ENCODE results near the gene TMEM106A. TPM values are rescaled to one million over a fixed set of nuclear protein-coding genes. Genes with fewer than 3 reads are reported as not detected.

Gene TMEM106A
- total RNA-seq, 2 experiments from 2014 or later: 9.4 to 17.1 TPM

GRCh38 chr17:43217614-43218087 is 6.0 kb downstream of the TMEM106A start:
- POLR2A ChIA-PET: interaction anchor here (0.9 kb wide), 1 partner anchor 15 kb away, joined by 6 read pairs; no protein-coding TSS in a partner anchor
- no peak for TF ChIP-seq EZH2phosphoT487 (IDR thresholded peaks at IDR 0.05; ENCODE audit: borderline replicate concordance, low read depth, low read length)
- TF ChIP-seq, protein P1, sequence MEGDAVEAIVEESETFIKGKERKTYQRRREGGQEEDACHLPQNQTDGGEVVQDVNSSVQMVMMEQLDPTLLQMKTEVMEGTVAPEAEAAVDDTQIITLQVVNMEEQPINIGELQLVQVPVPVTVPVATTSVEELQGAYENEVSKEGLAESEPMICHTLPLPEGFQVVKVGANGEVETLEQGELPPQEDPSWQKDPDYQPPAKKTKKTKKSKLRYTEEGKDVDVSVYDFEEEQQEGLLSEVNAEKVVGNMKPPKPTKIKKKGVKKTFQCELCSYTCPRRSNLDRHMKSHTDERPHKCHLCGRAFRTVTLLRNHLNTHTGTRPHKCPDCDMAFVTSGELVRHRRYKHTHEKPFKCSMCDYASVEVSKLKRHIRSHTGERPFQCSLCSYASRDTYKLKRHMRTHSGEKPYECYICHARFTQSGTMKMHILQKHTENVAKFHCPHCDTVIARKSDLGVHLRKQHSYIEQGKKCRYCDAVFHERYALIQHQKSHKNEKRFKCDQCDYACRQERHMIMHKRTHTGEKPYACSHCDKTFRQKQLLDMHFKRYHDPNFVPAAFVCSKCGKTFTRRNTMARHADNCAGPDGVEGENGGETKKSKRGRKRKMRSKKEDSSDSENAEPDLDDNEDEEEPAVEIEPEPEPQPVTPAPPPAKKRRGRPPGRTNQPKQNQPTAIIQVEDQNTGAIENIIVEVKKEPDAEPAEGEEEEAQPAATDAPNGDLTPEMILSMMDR (conservative IDR thresholded peaks at IDR 0.05; ENCODE audit: low read length): no peak
- Histone ChIP-seq H2AFZ (ENCODE audit: low read length) (no peak overlapping the region), H3K79me2 (ENCODE audit: insufficient read depth, low read depth, low read length) (no peaks in the 10 kb centered on the region), H3K27ac (ENCODE audit: low read depth, low read length, poor library complexity, severe bottlenecking) (no peak overlapping the region), H3K9me2 (ENCODE audit: insufficient read depth, low read length) (no peaks in the 10 kb centered on the region), H4K20me1 (ENCODE audit: insufficient read depth, low read length) (no peaks in the 10 kb centered on the region), H3K4me3 (ENCODE audit: low read depth, low read length, poor library complexity, severe bottlenecking) (no peak overlapping the region), H3K36me3 (ENCODE audit: insufficient read depth, low read length) (peaks cover 4% of the 10 kb centered on the region; the same call in 1 of the 2 replicates), H3K4me2 (ENCODE audit: low read length) (no peak overlapping the region), H3K9me3 (ENCODE audit: low read length) (no peaks in the 10 kb centered on the region), H3K4me1 (ENCODE audit: insufficient read depth, low read length, poor library complexity, severe bottlenecking) (peaks cover 13% of the 10 kb centered on the region)
- no TSS peak for BruUV-seq (replicated peaks)
- intact Hi-C loops (cut with micrococcal nuclease; ENCODE audit: unreplicated experiment): no loop called here
- CTCF ChIA-PET (ENCODE audit: unreplicated experiment): no interaction called here
- no peak for DNase-seq (ENCODE audit: low spot score)

- Histone ChIP-seq H3K9me3 (ENCODE audit: low read length) (no peaks in the 10 kb centered on the region), H3K4me3 (ENCODE audit: low read depth, low read length, poor library complexity, severe bottlenecking) (no peak overlapping the region), H3K36me3 (ENCODE audit: insufficient read depth, low read length) (peaks cover 4% of the 10 kb centered on the region; the same call in 1 of the 2 replicates), H2AFZ (ENCODE audit: low read length) (no peak overlapping the region), H3K4me2 (ENCODE audit: low read length) (no peak overlapping the region), H4K20me1 (ENCODE audit: insufficient read depth, low read length) (no peaks in the 10 kb centered on the region), H3K4me1 (ENCODE audit: insufficient read depth, low read length, poor library complexity, severe bottlenecking) (no peaks in the 10 kb centered on the region), H3K9me2 (ENCODE audit: insufficient read depth, low read length) (no peaks in the 10 kb centered on the region), H3K79me2 (ENCODE audit: insufficient read depth, low read depth, low read length) (no peaks in the 10 kb centered on the region), H3K27ac (ENCODE audit: low read depth, low read length, poor library complexity, severe bottlenecking) (no peak overlapping the region)
- TF ChIP-seq, protein P1 (conservative IDR thresholded peaks at IDR 0.05; ENCODE audit: low read length): no peak
- TF ChIP-seq EZH2phosphoT487 (IDR thresholded peaks at IDR 0.05; ENCODE audit: borderline replicate concordance, low read depth, low read length): no peak
- no TSS peak for BruUV-seq (replicated peaks)
- DNase-seq (ENCODE audit: low spot score): no peak
- POLR2A ChIA-PET: interaction anchor here (0.6 kb wide), 1 partner anchor 101 kb away, joined by 4 read pairs; no protein-coding TSS in a partner anchor
- CTCF ChIA-PET (ENCODE audit: unreplicated experiment): no interaction called here
- intact Hi-C loops (cut with micrococcal nuclease; ENCODE audit: unreplicated experiment): no loop called here
Observed at GRCh38 chr17:43219001-43219400, 7.3 kb downstream of the TMEM106A start.

DNA sequence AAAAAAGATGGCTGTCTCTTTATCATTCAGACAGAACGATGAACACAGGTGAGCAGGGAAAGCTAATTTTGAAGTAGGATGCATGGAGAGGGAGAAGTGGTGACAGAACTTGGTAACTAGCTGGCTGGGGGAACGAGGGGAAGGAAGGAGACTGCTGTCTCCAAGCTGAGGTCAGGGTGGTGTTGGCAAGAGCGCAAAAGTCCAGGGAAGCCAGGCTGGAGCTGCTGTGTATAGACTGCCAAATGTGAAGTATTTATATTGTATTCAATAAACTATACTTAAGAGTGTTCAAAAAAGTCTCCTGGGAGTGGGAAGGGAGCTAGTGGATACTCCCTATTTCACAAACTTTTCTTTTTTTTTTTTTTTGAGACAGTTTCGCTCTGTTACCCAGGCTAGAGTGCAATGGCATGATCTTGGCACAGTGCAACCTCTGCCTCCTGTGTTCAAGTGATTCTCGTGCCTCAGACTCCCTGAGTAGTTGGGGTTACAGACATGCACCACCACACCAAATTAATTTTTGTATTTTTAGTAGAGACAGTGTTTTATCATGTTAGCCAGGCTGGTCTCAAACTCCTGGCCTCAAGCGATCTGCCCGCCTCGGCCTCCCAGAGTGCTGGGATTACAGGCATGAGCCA is 8.2 kb downstream of the TMEM106A start:
- Histone ChIP-seq H3K4me1 (ENCODE audit: insufficient read depth, low read length, poor library complexity, severe bottlenecking) (no peaks in the 10 kb centered on the region), H2AFZ (ENCODE audit: low read length) (no peak overlapping the region), H3K9me3 (ENCODE audit: low read length) (no peaks in the 10 kb centered on the region), H3K36me3 (ENCODE audit: insufficient read depth, low read length) (peaks cover 4% of the 10 kb centered on the region; the same call in 1 of the 2 replicates), H3K4me3 (ENCODE audit: low read depth, low read length, poor library complexity, severe bottlenecking) (no peak overlapping the region), H3K9me2 (ENCODE audit: insufficient read depth, low read length) (no peaks in the 10 kb centered on the region), H4K20me1 (ENCODE audit: insufficient read depth, low read length) (no peaks in the 10 kb centered on the region), H3K27ac (ENCODE audit: low read depth, low read length, poor library complexity, severe bottlenecking) (no peak overlapping the region), H3K4me2 (ENCODE audit: low read length) (no peak overlapping the region), H3K79me2 (ENCODE audit: insufficient read depth, low read depth, low read length) (no peaks in the 10 kb centered on the region)
- BruUV-seq (replicated peaks): no TSS peak
- ChIA-PET CTCF (ENCODE audit: unreplicated experiment) (no interaction called here), POLR2A (interaction anchor here (0.6 kb wide), 1 partner anchor 614 kb away, joined by 9 read pairs; no protein-coding TSS in a partner anchor)
- intact Hi-C loops (cut with micrococcal nuclease; ENCODE audit: unreplicated experiment): no loop called here
- TF ChIP-seq, protein P1 (conservative IDR thresholded peaks at IDR 0.05; ENCODE audit: low read length): no peak
- TF ChIP-seq EZH2phosphoT487 (IDR thresholded peaks at IDR 0.05; ENCODE audit: borderline replicate concordance, low read depth, low read length): no peak
- no peak for DNase-seq (ENCODE audit: low spot score)
